ENCODE results near the gene BOLA2. TPM values are rescaled to one million over a fixed set of nuclear protein-coding genes. Genes with fewer than 3 reads are reported as not detected.

The BOLA2 gene
- 17.7 to 33.9 TPM (median 30.6 TPM) in 5 replicates for total RNA-seq (2022; extraction: Qiagen RNA extraction; ENCODE audit: low read depth)

DNA sequence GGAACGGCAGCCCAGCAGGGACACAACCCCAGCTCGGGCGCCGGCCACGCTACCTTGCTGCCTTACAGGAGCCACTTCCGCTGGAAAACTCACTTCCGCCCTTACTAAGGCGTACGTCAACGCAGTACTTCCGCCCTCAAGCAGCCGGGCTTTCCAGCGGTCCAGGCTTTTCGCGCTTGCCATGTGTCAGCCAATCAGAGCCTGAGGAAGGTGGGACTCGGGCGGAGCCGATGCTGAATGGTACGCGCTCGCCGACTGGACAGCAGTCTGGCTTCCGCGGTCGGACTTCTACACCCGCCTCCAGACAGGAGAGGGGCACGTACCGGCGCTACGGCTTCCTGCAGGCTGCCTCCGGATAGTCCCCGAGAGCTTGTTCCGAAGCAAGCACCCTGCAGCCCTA, at the start of gene BOLA2, which contains the start of gene SLX1B:
Gene BOLA2, minus strand, starts transcription at position 83 of the 400 bp plus-strand sequence. CDS start 98 bp downstream, outside the sequence.
Gene SLX1B, plus strand, starts transcription at position 265 of the 400 bp plus-strand sequence.

GRCh38 chr16:29459706-29460646, 5.8 kb upstream of the BOLA2 start, which contains the start of gene SULT1A4:
SULT1A4 (plus strand) TSS chr16:29459913; CDS start chr16:29461386, 1,473 bp downstream.

Other genes with a start within 250 kb of the BOLA2 start
- gene NPIPB11, start 47.6 kb downstream of the BOLA2 start, total RNA-seq (2022; extraction: Qiagen RNA extraction; ENCODE audit: low read depth): 1.4 to 2.5 TPM (median 1.9 TPM) in 5 replicates
- gene SLX1B, start 182 bp upstream of the BOLA2 start, total RNA-seq (2022; extraction: Qiagen RNA extraction; ENCODE audit: low read depth): 75.2 to 90.9 TPM (median 82.4 TPM) in 5 replicates
- gene SULT1A4, start 5.6 kb upstream of the BOLA2 start, total RNA-seq (2022; extraction: Qiagen RNA extraction; ENCODE audit: low read depth): 32.7 to 44.2 TPM (median 38.5 TPM) in 5 replicates
- 26.0 to 44.3 TPM (median 35.2 TPM) in 5 replicates for gene NPIPB12, start 52.1 kb upstream of the BOLA2 start, total RNA-seq (2022; extraction: Qiagen RNA extraction; ENCODE audit: low read depth)
- 0.01 TPM in 1 of 5 replicates, not detected in the others for gene SPN, start 208.9 kb upstream of the BOLA2 start, total RNA-seq (2022; extraction: Qiagen RNA extraction; ENCODE audit: low read depth)
- 0.46 to 1.8 TPM (median 0.94 TPM) in 5 replicates for gene QPRT, start 224.8 kb upstream of the BOLA2 start, total RNA-seq (2022; extraction: Qiagen RNA extraction; ENCODE audit: low read depth)